Peyer's patch (tissue), 4 donors: ENCODE data around the gene P2RX7. TPM values are rescaled to one million over a fixed set of nuclear protein-coding genes. Genes with fewer than 3 reads are reported as not detected.

Source experiments
- DNase-seq, 3 donors: peaks; one replicate each; pipeline ENCODE4 v3.0.0-alpha.2; 2017 to 2019
- H3K27ac ChIP-seq, 4 donors: fragments of 200-600 bp; sonication (generic); one replicate each; pipeline ENCODE4 v1.5.1; 2016 to 2019
- H3K27me3 ChIP-seq, 2 donors: fragments of 200-600 bp; sonication (generic); one replicate each; pipeline ENCODE4 v1.5.1; 2019
- H3K36me3 ChIP-seq, 3 donors: fragments of 200-600 bp; sonication (generic); one replicate each; pipeline ENCODE4 v1.5.1; 2016 to 2019
- H3K4me1 ChIP-seq, 4 donors: fragments of 200-600 bp; sonication (generic); one replicate each; pipeline ENCODE4 v1.5.1; 2016 to 2019
- H3K4me3 ChIP-seq, 4 donors: fragments of 200-600 bp; sonication (generic); 1 replicate in 3 of 4; 2 replicates in 1 of 4; pipeline ENCODE4 v1.5.1; 2016 to 2019; ENCODE audit warnings: mild to moderate bottlenecking in 1 of 4
- H3K9me3 ChIP-seq, 4 donors: fragments of 200-600 bp; sonication (generic); one replicate each; pipeline ENCODE4 v1.5.1; 2016 to 2019; ENCODE audit warnings: mild to moderate bottlenecking in 1 of 4
- CTCF ChIP-seq, 6 experiments: fragments of 450-650 bp in 4 of 6; fragments of 200-600 bp in 2 of 6; sonication (generic) in 1 of 6; IDR thresholded peaks; one replicate each; pipeline ENCODE4 v1.5.1; 2017 to 2019; ENCODE audit warnings: antibody characterized with exemption in 6 of 6, mild to moderate bottlenecking in 3 of 6, moderate library complexity in 1 of 6
- POLR2A ChIP-seq, 2 donors: fragments of 450-650 bp; IDR thresholded peaks; one replicate each; pipeline ENCODE4 v1.5.1; 2017; ENCODE audit warnings: antibody characterized with exemption in 2 of 2, mild to moderate bottlenecking in 2 of 2, moderate library complexity in 2 of 2
- small RNA-seq, 2 donors: library from RNA; depleted of rRNA; stranded (forward); fragments of <200 nt; gene quantifications; one replicate each; pipeline ENCODE3, GENCODE V24; 2016
- total RNA-seq, 4 donors: library from RNA; depleted of rRNA; stranded (reverse); fragments of >200 nt; gene quantifications; one replicate each; pipeline ENCODE4 v1.1.0, GENCODE V29; 2016

Gene P2RX7
- total RNA-seq, 4 donors from 2014 or later: 1.0 to 9.1 (median 1.7) TPM; not detected in 1

- no peak overlapping the region for H3K4me3 ChIP-seq
- no peak for DNase-seq
- H3K27me3 ChIP-seq: no peaks in the 10 kb centered on the region
- TF ChIP-seq CTCF (IDR thresholded peaks at IDR 0.05) (no peak), POLR2A (IDR thresholded peaks at IDR 0.05) (no peak)
- peaks cover 0 to 66% (median 0%) of the 10 kb centered on the region in 3 donors for H3K36me3 ChIP-seq
- H3K9me3 ChIP-seq: no peaks in the 10 kb centered on the region
- H3K4me1 ChIP-seq: peaks cover 0 to 19% (median 0%) of the 10 kb centered on the region in 4 donors
- H3K27ac ChIP-seq: no peak overlapping the region
Observed at GRCh38 chr12:121233628-121234020, 100.9 kb downstream of the P2RX7 start.

GRCh38 chr12:121236776-121237175 is 104.1 kb downstream of the P2RX7 start:
- no peaks in the 10 kb centered on the region for H3K9me3 ChIP-seq
- H3K27ac ChIP-seq: no peak overlapping the region
- TF ChIP-seq CTCF (IDR thresholded peaks at IDR 0.05) (no peak), POLR2A (IDR thresholded peaks at IDR 0.05) (no peak)
- no peak overlapping the region for H3K4me3 ChIP-seq
- H3K4me1 ChIP-seq: peaks cover 0 to 32% (median 10%) of the 10 kb centered on the region in 4 donors
- H3K36me3 ChIP-seq: peaks cover 0 to 62% (median 0%) of the 10 kb centered on the region in 3 donors
- H3K27me3 ChIP-seq: no peaks in the 10 kb centered on the region
- no peak for DNase-seq

DNA sequence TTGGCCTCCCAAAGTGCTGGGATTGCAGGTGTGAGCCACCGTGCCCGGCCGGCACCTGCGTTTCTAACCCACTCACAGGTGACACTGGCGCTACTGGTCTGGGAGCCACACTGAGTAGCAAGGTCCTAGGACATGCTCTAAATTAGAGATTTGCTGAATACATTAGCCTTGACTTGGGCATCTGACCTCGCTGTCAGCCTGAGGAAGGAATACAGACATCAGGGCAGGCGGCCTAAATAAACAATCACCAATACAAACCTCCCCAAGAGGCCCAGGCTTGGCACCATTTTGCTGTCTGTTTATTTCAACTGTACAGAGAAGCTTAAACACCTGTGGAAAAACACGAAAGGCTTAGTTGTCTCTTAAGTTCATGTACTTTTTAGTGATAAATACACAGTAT is 104.7 kb downstream of the P2RX7 start:
- Histone ChIP-seq H3K4me1 (peaks cover 0 to 33% (median 10%) of the 10 kb centered on the region in 4 donors), H3K4me3 (no peak overlapping the region), H3K27ac (no peak overlapping the region), H3K27me3 (no peaks in the 10 kb centered on the region), H3K9me3 (no peaks in the 10 kb centered on the region), H3K36me3 (peaks cover 0 to 56% (median 0%) of the 10 kb centered on the region in 3 donors)
- no peak for DNase-seq
- TF ChIP-seq CTCF (IDR thresholded peaks at IDR 0.05): no peak
- TF ChIP-seq POLR2A (IDR thresholded peaks at IDR 0.05): no peak

Small RNAs within 50 kb of the gene (small RNA-seq; reads per million reads assigned to genes)
- gene AC079602.1 (0 reads per million in 2 donors), gene RF00156 (0 reads per million in 2 donors), gene Z98941.1 (0 reads per million in 2 donors)

Other genes with a start within 250 kb of the P2RX7 start
- 10 to 100 TPM; 26.4 to 50.2 (median 34.9) TPM for gene SPPL3, start 228.5 kb upstream of the P2RX7 start, total RNA-seq
- 10 to 100 TPM; 15.7 to 93.6 (median 57.0) TPM for gene HNF1A, start 154.3 kb upstream of the P2RX7 start, total RNA-seq
- gene C12orf43, start 116.4 kb upstream of the P2RX7 start, total RNA-seq: 10 to 100 TPM in 2 of 4 donors, 1 to 10 TPM in 2; 7.6 to 16.5 (median 12.0) TPM
- gene OASL, start 93.6 kb upstream of the P2RX7 start, total RNA-seq: 1 to 10 TPM in 1 of 4 donors, under 1 TPM in 2, not detected in 1; 0.66 to 1.2 (median 0.94) TPM
- gene P2RX4, start 77.3 kb downstream of the P2RX7 start, total RNA-seq: 100 to 1,000 TPM in 3 of 4 donors, 10 to 100 TPM in 1; 42.9 to 248 (median 154) TPM
- gene CAMKK2, start 163.8 kb downstream of the P2RX7 start, total RNA-seq: 10 to 100 TPM; 23.1 to 92.4 (median 59.9) TPM
- gene ANAPC5, start 219.5 kb downstream of the P2RX7 start, total RNA-seq: 100 to 1,000 TPM; 101 to 381 (median 139) TPM